GM19397 (cell line): Measurements from ENCODE around the gene NAB1.

Experiments used
- ATAC-seq: cut with Tn5 transposase; IDR thresholded peaks from one replicate; pipeline ENCODE4 v1.9.1; 2021; ENCODE audit warnings: mild to moderate bottlenecking, moderate library complexity; ENCODE audit not compliant: unreplicated experiment

Gene NAB1

DNA sequence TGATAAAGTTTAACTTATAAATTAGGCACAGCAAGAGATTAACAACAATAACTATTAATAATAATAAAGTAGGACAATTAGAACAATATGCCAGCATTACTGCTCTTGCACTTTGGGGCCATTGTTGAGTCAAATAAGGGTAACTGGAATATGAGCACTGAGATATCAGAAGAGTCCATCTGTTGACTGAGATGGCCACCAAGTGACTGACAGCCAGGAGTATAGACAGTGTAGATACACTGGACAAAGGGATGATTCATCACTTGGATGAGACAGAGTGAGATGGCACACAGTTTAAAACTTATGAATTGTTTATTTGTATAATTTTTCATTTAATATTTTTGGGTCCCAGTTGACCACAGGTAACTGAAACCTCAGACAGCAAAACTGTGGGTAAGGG is 20.0 kb downstream of the NAB1 start:
- ATAC-seq: no peak

DNA sequence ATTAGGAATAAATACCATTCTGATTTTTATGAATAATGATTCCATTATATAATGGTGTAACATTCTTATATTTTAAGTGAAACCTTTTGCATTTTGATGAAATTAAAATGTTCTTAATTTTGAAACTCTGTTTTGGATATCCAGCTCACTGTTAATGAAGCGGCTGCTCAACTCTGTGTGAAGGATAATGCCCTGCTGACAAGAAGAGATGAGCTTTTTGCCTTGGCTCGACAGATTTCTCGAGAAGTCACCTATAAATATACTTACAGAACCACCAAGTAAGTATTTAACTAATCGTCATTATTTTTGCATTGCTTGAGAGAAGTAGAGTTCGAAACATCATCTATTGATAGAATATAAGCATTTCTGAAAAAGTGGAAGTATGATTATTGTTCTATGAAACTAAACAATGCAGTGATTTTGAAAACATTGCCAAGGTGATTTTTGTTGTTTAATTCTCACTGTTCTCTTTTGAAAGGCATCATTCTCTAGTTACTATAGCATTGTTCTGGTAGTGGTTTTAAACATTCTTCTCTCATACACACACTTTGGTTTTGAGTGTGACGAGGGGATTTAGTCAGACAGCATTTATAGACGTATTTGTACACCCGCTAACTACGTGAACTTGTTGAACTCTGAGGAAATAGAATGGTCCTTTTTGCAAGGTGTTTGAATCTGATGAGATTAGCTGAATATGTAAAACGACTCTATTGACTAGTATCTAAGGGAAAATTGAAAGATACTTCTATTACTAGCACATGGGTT is 21.5 kb downstream of the NAB1 start:
- peak; percentile 43 for ATAC-seq

DNA sequence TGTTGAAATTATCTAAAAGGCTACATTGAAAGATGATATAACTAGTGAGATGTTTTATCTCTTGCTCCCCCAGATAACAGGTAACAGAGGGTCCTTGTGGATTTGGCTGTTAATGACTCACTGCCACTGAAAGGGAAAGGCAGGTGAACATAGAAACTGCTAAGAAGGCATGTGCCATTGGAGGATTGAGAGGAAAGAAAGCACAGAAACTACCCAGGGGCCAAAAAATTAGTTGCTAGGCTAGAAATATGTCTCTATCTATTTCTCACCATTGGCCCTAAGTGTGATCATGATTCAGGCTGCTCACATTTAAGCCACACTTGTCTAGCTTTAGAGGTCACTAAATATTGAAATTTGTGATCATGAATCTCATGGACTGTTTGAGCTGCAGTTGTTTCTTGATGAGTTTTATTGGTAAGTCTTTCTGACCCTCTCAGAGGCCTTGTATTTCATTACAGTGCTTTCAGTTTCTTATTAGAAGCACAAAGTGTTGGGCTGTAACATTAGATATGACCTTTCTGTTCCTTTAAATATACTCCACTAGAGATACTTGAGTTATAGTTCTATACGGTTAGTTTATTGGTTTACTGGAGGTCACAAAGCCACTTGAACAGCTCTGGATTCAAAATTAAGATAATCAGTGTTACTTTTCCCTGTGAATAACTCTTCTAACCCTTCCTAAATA is 26.2 kb downstream of the NAB1 start:
- ATAC-seq: peak; percentile 34

DNA sequence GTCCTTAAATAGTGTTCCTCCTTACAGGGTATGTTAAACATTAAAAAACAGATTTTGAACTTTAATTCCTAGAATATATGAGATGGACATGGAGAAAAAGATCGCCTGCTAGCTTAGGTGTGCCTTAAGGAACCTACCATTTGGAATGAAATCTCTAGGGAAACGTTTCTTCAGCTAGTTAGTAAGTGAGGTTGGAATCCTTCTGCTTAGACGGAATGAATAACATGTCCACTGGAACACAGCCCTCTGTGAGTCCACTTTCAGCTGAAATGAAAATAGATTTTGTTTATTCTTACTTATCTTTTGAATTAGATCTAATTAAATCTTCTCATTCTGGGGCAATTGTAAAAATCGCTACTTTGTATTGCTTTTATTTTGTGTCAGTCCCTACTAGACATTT is 28.4 kb downstream of the NAB1 start:
- ATAC-seq: no peak

DNA sequence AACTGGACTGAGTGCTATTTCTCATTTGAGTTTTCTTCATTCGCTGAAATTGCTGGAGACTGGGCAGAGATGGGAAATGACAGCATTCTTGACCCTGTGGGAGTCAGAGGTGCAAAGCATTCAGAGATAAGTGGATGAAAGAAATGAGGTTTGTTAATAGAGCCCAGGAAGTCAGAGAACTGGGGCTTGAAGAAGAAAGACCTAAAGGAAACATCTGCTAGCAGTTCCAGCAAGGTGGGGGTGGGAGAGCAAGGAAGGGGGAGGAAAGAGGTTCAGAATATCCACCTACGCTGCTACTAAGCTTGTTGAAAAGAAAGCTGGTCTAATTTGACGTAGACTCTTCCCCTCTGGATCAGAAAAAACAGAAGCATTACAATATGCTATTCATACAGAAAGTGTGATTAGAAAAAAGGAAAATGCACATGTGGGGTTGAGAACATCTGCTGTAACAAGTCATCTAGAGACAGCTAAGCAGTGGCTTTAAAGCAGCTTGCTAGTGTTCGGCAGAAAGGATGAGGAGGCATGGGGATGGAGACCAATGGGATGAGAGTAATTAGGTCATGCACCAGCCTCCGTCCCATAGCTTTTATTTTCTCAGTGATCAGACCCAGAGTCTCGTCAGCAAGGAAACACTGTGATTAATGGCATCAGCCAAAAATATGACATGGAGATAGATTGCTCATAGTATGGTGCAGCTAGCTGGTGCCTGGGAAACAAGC is 29.7 kb downstream of the NAB1 start:
- peak; percentile 55 for ATAC-seq

DNA sequence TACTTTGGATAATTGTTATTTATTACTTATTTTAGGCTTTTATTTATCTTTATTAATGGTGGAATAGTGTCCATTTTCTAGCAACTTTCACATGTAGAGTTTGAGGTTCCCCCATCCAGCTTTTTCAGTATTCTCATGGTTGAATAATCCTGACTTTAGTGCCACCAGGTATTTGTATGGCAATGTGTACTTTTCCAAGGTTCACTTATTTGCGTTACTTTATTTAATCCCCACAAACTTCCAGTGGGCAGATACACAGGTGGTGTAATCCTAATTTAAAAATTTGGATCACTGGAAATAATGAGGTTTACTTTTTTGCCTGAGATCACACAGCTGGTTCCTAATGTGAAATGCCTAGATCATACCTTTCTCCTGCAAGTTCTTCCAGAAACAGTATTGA is 30.5 kb downstream of the NAB1 start:
- ATAC-seq: no peak

DNA sequence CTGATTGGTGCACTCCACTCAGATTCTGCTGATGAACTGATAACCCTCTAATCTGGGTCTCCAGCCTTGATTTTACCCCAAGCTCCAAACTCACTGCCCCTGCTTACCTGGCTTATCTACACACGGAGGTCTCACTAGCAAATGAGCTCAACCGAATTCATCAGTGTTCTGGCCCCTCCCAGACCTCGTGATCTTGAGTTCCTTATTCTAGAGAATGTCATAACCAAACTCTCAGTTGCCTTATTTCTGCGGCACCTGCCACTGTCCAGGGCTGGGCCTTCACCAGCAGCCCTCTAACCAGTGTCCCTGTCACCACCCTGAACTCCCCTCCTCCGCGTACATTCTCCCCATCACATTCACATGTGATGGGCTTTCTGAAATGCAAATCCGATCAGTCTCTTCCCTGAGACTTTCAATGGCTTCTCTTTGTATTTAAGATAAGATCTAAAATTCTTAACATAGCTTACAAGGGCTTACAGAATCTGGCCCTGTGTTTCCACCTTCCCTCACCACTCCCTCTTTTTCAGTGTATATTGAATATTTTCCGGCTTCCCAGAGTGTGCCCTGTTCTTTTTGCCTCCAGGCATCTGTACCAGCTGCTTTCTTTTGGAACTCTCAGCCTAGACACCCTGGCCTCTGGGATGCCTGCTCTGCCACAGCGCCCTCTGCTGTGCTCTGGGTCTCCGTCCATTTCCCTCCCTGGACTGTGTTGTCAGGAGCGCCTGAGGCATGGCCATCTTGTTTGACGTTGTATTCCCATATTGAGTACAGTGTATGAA is 31.1 kb downstream of the NAB1 start:
- ATAC-seq: peak; percentile 54

DNA sequence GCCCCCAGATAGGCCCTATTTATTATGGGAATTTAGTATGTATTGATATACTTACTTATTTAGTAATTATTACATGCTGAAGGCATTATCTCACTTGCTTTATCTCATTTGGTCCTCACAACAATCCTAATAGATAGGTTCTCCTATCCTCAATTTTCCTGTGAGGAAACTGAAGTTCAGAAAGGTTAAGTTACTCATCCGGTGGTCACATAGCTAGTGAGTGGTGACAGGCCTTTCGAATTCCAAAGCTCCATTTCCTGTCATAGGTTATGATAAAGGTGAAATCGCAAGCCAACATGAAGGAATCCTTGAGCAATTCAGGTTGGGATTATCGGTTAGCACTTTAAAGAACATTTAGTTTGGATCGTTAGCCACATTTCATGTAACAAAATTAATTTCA is 33.3 kb downstream of the NAB1 start:
- no peak for ATAC-seq

DNA sequence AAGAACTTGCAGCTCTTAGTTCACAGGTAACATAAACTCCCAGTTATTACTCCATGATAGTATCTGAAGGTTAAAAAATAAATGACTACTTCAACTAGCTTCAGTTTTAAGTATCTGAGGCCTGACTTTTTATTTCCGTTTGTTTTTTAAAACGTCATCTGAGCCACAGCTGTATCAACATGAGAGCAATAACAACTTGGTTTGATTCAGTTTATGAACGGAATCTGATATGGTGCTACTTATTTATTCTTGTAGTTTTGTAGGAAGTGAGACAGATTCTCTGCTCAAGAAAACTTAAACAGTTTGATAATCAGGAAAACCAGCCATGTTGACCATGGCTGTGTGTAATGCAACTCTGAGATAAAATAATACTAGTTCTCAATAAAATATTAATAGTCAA is 34.9 kb downstream of the NAB1 start:
- ATAC-seq: no peak

DNA sequence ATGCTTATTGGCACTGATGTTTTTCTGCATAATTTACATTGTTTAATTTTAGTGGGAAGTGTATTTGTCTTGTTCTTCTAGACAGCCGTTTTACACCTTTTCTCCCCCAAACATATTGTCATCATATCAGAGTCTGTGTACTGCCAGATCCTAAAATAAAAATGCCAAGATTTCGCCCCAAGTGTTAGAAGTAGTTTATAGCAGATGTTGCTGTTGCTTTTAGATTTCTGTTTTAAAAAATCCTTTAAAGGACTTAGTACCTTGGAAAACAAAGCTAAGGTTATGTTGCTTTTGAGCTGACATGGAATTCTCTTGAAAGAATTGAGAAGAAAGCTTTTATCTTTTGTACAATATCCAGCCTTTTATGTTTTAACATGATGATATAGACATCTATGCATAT is 36.0 kb downstream of the NAB1 start:
- no peak for ATAC-seq

DNA sequence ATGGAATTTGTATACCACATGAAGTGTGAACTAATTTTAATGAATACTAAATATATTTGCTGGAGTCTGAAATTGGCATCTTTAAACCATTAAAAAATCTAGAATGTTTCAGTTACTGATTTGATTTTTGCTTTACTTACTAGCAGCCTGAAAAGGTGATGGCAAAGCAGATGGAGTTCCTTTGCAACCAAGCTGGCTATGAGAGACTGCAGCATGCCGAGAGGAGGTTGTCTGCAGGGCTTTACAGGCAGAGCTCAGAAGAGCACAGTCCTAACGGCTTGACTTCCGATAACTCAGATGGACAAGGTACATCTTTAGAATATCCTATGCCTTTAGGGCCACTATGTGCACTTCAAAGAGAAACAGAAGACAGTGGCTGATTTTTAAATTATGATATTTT is 36.5 kb downstream of the NAB1 start:
- ATAC-seq: no peak

DNA sequence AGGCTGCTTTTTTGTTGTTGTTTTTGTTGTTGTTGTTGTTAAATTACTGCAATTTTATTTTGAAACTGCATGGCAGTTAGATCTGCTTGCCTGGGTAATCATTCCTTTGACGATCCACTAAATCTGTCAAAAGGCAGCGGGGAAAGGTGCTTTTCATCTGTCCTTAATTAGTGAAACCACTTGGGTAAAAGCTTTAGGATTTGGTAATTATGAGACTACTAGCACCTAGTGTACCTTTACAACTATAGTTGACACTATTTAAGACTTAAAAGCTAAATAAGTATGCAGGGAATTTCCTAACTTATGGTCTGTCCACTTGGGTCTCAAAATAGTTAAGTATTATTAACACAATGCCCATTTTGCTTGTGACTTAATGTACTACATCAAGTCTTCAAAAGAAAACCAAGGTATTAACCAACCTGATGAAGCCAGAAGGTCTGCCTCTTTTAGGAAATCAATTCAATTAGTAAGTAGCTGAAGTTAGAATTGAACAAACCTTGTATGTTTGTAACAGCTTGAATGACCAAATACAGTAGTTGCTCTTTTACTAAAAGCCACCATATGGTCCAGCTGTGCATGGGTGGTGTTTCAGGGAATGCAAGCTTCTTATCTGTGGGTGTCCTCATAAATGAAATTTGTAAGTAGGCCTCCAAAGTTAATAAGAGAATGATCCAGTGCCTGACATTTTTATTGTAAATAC is 44.8 kb downstream of the NAB1 start:
- peak; percentile 70 for ATAC-seq

DNA sequence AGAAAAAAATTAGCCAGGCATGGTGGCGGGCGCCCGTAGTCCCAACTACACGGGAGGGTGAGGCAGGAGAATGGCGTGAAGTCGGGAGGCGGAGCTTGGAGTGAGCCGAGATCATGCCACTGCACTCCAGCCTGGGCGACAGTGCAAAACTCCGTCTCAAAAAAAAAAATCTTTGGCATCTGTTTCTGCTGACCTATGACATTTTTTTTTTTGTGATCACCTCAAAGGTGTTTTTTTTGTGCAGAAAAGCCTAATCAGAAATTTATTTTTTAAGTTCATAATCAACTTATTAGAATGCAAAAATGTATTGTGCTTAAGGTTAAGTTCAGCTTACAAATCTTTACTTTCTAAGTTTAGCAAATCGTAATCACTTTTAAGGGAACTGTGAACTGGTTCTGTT is 45.6 kb downstream of the NAB1 start:
- ATAC-seq: no peak

DNA sequence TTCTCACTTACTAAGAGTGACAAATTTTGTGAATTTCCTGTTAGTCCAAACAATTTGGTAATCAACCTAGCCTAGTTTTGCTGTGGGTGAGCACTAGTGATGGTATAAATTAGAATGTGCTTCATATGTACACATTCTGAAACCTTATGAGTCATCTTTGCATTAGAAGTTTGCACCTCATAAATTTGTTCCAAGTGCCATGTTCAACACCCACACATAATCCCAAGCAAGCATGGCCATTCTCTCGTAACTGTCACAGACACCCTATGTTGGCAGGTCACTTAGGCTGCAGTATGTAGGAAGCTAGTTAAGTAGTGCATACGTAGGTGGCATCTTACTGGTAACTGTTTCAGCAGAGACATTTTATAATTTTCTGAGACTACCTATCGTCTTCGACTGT is 46.9 kb downstream of the NAB1 start:
- ATAC-seq: no peak

DNA sequence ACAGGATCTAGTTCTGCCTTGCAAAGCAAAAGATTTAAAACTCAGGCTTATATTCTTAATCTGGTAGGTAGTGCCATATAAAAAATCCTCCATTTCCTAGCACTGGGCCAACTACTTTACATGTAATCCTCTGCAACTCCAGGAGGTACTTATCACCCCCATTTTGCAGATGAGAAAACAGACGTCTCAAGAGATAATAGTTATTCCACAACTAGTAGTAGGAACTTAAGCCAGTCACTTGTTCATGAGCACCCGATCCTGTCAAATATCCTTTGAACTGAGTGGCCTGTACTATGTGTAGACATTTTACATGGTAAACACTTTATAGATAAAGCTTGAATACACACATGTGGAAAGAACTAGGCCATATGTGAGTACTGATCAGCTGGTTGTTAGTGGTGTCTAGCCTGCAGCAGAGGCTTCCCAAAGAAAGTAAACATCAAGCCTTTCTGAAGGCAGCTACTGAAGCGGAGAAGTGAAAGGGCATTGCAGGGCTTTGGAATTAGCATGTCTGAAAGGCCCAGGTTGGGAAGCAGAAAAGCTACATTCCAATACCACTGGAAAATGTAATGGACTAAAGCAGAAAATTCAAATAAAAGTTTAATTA is 48.0 kb downstream of the NAB1 start:
- no peak for ATAC-seq

DNA sequence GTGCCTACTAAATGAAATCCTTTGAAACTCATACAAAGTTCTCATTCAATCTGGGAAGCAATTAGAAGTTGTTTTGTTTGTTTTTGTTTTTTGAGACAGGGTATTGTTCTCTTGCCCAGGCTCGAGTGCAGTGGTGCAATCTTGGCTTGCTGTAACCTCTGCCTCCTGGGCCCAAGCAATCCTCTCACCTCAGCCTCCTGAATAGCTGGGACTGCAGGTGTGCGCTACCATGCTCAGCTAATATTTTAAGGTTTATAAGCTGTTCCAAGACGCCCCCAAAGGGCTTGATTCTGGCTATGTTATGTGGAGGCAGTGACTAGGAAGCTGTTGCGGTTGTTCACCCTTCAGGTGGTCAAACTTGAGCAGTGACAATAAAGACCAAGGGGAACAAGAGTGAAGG is 48.5 kb downstream of the NAB1 start:
- no peak for ATAC-seq

DNA sequence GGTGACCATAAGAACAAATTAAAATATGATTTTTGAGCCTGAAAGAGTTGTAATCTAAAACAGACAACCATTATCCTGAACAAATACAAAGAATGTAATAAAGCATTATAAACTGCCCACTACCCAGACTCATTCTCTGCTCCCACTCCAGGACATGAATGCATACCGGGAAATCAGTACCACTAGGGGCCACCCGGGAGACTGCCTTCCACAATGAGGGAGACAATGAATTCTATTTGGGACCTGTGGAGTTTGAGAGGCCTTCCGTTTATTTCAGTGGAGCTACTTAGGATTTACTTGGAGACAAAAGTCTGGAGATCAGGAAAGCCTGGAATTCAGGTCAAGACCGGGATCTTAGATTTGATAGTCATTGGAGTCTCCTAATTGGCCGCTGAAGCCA is 50.0 kb downstream of the NAB1 start:
- ATAC-seq: no peak

DNA sequence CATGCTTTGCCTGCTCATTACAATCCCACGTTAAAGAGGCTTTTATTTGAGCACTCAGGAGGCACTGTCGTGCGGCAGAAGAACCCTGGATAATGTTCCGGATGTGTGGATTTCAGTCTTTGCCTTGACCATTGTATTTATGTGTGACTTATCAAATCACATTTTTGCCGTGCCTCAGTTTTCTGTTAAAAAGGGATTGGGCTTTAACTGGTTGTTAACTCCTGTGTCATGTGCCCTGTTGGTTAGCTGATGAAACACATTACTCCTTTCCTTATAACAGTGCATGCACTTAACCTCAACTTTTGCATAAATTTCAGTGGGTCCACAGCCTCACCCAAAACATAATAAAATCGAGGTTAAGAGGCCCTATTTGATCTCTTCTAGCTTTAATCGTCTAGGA is 52.7 kb downstream of the NAB1 start:
- ATAC-seq: peak; percentile 58

DNA sequence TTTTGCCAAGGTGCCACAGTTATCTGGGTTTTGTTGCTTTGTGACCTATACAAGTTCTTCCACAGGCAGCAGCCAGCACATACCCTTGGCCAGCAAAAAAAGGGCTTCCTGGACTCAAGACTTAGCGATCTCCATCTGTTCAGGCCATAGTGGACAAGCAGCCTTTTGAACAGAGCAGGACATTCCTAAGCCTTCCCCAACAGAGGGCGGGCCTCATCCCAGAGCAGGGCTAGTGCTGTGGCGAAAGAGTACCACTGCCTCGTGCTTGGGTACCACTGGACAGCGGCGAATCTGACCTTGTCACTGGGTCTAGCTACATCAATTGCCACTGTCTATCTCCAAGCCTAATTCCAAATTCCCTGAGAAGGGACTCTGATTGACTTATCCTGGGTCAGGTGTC is 56.4 kb downstream of the NAB1 start:
- no peak for ATAC-seq

DNA sequence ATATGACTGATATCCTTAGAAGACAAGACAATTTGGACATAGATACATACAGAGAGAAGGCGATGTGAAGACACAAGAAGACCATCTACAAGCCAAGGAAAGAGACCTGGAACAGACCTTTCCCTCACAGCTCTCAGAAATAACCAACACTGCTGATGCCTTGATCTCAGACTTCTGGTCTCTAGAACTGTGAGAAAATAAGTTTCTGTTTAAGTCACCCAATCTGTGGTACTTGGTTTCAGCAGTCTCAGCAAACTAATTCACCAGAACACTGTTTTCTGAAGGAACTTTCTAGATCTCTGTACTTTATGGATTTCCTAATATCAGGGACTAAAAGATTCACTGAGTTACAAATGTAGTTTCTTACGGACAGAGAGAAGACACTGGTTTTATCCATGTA is 58.8 kb downstream of the NAB1 start:
- no peak for ATAC-seq
